HG03460 (cell line): ENCODE results near the gene IL20RA.

Experiments used
- ATAC-seq: cut with Tn5 transposase; IDR thresholded peaks from one replicate; pipeline ENCODE4 v1.9.1; 2021; ENCODE audit not compliant: unreplicated experiment

The IL20RA gene

GRCh38 chr6:137008204-137008603, 36.6 kb downstream of the IL20RA start:
- no peak for ATAC-seq

- ATAC-seq, result no peak
Measured at GRCh38 chr6:137006056-137006455, 38.7 kb downstream of the IL20RA start.

- ATAC-seq, result no peak
Measured at GRCh38 chr6:137005073-137005472, 39.7 kb downstream of the IL20RA start.

- no peak for ATAC-seq
Measured at GRCh38 chr6:137002505-137002904, 42.3 kb downstream of the IL20RA start.

- no peak for ATAC-seq
Measured at GRCh38 chr6:137001977-137002302, 42.8 kb downstream of the IL20RA start.

GRCh38 chr6:137001299-137001976, 43.3 kb downstream of the IL20RA start:
- ATAC-seq, result no peak

GRCh38 chr6:137000825-137001224, 43.9 kb downstream of the IL20RA start:
- ATAC-seq, result no peak

- no peak for ATAC-seq
Measured at GRCh38 chr6:136995521-136995920, 49.2 kb downstream of the IL20RA start.

- no peak for ATAC-seq
Measured at GRCh38 chr6:136994782-136995181, 50.0 kb downstream of the IL20RA start.

GRCh38 chr6:136992113-136992512, 52.7 kb downstream of the IL20RA start:
- no peak for ATAC-seq

- ATAC-seq, result no peak
Measured at GRCh38 chr6:136991646-136992045, 53.1 kb downstream of the IL20RA start.

GRCh38 chr6:136990754-136991153, 54.0 kb downstream of the IL20RA start:
- ATAC-seq, result no peak

GRCh38 chr6:136990242-136990578, 54.6 kb downstream of the IL20RA start:
- ATAC-seq, result no peak

GRCh38 chr6:136989571-136990241, 55.1 kb downstream of the IL20RA start:
- no peak for ATAC-seq

GRCh38 chr6:136987526-136987925, 57.2 kb downstream of the IL20RA start:
- ATAC-seq, result no peak

- no peak for ATAC-seq
Measured at GRCh38 chr6:136985502-136985901, 59.3 kb downstream of the IL20RA start.

GRCh38 chr6:136984578-136984977, 60.2 kb downstream of the IL20RA start:
- no peak for ATAC-seq

- ATAC-seq, result no peak
Measured at GRCh38 chr6:136983687-136984086, 61.1 kb downstream of the IL20RA start.

GRCh38 chr6:136982928-136983327, 61.8 kb downstream of the IL20RA start:
- ATAC-seq, result no peak

- ATAC-seq, result no peak
Measured at GRCh38 chr6:136980070-136980469, 64.7 kb downstream of the IL20RA start.

- ATAC-seq, result no peak
Measured at GRCh38 chr6:136979206-136979605, 65.6 kb downstream of the IL20RA start.

GRCh38 chr6:136977075-136977474, 67.7 kb downstream of the IL20RA start:
- ATAC-seq, result no peak

GRCh38 chr6:136975089-136975715, 69.6 kb downstream of the IL20RA start:
- ATAC-seq, result no peak
